Liver (tissue), 9 donors: Measurements from ENCODE around the gene EXOC2. TPM values are rescaled to one million over a fixed set of nuclear protein-coding genes. Genes with fewer than 3 reads are reported as not detected.

Source experiments
- DNase-seq: peaks from one replicate; pipeline ENCODE4 v3.0.0-alpha.2; 2017; ENCODE audit warnings: low spot score
- H3K27ac ChIP-seq, 2 donors: one replicate each; pipeline ENCODE4 v1.7.0; 2013; ENCODE audit warnings: inconsistent platforms in 2 of 2, low read length in 2 of 2, control low read depth in 1 of 2, low read depth in 1 of 2, mild to moderate bottlenecking in 1 of 2
- H3K27me3 ChIP-seq, 4 donors: one replicate each; pipeline versions ENCODE4 v1.6.1 to v1.7.0; 2013; ENCODE audit warnings: low read length in 3 of 4, inconsistent platforms in 1 of 4, mild to moderate bottlenecking in 1 of 4, moderate library complexity in 1 of 4; ENCODE audit not compliant: control insufficient read depth in 4 of 4, insufficient read depth in 4 of 4
- H3K36me3 ChIP-seq, 4 donors: one replicate each; pipeline versions ENCODE4 v1.6.1 to v1.7.0; 2013; ENCODE audit warnings: low read length in 3 of 4, mild to moderate bottlenecking in 3 of 4, low read depth in 1 of 4, moderate library complexity in 1 of 4; ENCODE audit not compliant: control insufficient read depth in 4 of 4, insufficient read depth in 3 of 4
- H3K4me1 ChIP-seq, 4 donors: one replicate each; pipeline versions ENCODE4 v1.6.1 to v1.7.0; 2013; ENCODE audit warnings: low read length in 3 of 4, mild to moderate bottlenecking in 3 of 4, moderate library complexity in 1 of 4; ENCODE audit not compliant: control insufficient read depth in 4 of 4, insufficient read depth in 4 of 4
- H3K4me3 ChIP-seq, 3 donors: one replicate each; pipeline versions ENCODE4 v1.6.1 to v1.7.0; 2013; ENCODE audit warnings: low read length in 3 of 3, control low read depth in 1 of 3, low read depth in 1 of 3, mild to moderate bottlenecking in 1 of 3
- H3K9ac ChIP-seq, 2 donors: one replicate each; pipeline ENCODE4 v1.7.0; 2013; ENCODE audit warnings: low read length in 2 of 2, mild to moderate bottlenecking in 2 of 2, moderate library complexity in 2 of 2, control low read depth in 1 of 2, low read depth in 1 of 2
- H3K9me3 ChIP-seq, 4 donors: one replicate each; pipeline versions ENCODE4 v1.6.1 to v1.7.0; 2013; ENCODE audit warnings: low read length in 3 of 4; ENCODE audit not compliant: control insufficient read depth in 4 of 4
- ATF3 ChIP-seq: IDR thresholded peaks from 2 replicates; pipeline ENCODE4 v1.6.1; 2016; ENCODE audit warnings: antibody characterized with exemption
- CTCF ChIP-seq: fragments of 150-350 bp; IDR thresholded peaks from 2 replicates; pipeline ENCODE4 v1.5.1; 2017; ENCODE audit warnings: improper control_type of control experiment, low read depth, low read length; ENCODE audit not compliant: missing input control
- EGR1 ChIP-seq, 2 donors: IDR thresholded peaks; 2 replicates each; pipeline ENCODE4 v1.6.1; 2016 to 2018; ENCODE audit warnings: antibody characterized with exemption in 2 of 2, low read depth in 2 of 2
- FOXA1 ChIP-seq: IDR thresholded peaks from 2 replicates; pipeline ENCODE4 v1.6.1; 2016; ENCODE audit warnings: antibody characterized with exemption
- FOXA2 ChIP-seq: IDR thresholded peaks from 2 replicates; pipeline ENCODE4 v1.6.1; 2016; ENCODE audit warnings: antibody characterized with exemption
- GABPA ChIP-seq, 2 donors: IDR thresholded peaks in 1 of 2; conservative IDR thresholded peaks in 1 of 2; 2 replicates each; pipeline ENCODE4 v1.6.1; 2016; ENCODE audit warnings: antibody characterized with exemption in 2 of 2, mild to moderate bottlenecking in 1 of 2, moderate library complexity in 1 of 2
- HNF4A ChIP-seq, 2 donors: conservative IDR thresholded peaks; 2 replicates each; pipeline ENCODE4 v1.6.1; 2016; ENCODE audit warnings: antibody characterized with exemption in 2 of 2, mild to moderate bottlenecking in 2 of 2
- HNF4G ChIP-seq: IDR thresholded peaks from 2 replicates; pipeline ENCODE4 v1.6.1; 2016; ENCODE audit warnings: antibody characterized with exemption
- JUND ChIP-seq, 2 donors: IDR thresholded peaks; 2 replicates each; pipeline ENCODE4 v1.6.1; 2016; ENCODE audit warnings: antibody characterized with exemption in 2 of 2
- MAX ChIP-seq: IDR thresholded peaks from 2 replicates; pipeline ENCODE4 v1.6.1; 2016; ENCODE audit warnings: antibody characterized with exemption
- NR2F2 ChIP-seq: IDR thresholded peaks from 2 replicates; pipeline ENCODE4 v1.6.1; 2016; ENCODE audit warnings: antibody characterized with exemption
- RAD21 ChIP-seq, 2 donors: IDR thresholded peaks; 2 replicates each; pipeline ENCODE4 v1.6.1; 2016; ENCODE audit warnings: antibody characterized with exemption in 2 of 2, mild to moderate bottlenecking in 2 of 2
- REST ChIP-seq: IDR thresholded peaks from 2 replicates; pipeline ENCODE4 v1.6.1; 2016; ENCODE audit warnings: antibody characterized with exemption, mild to moderate bottlenecking
- RXRA ChIP-seq, 2 donors: IDR thresholded peaks; 2 replicates each; pipeline ENCODE4 v1.6.1; 2017 to 2018; ENCODE audit warnings: antibody characterized with exemption in 2 of 2, mild to moderate bottlenecking in 1 of 2
- SP1 ChIP-seq: IDR thresholded peaks from 2 replicates; pipeline ENCODE4 v1.6.1; 2018; ENCODE audit warnings: antibody characterized with exemption, mild to moderate bottlenecking
- YY1 ChIP-seq: IDR thresholded peaks from 2 replicates; pipeline ENCODE4 v1.6.1; 2016; ENCODE audit warnings: antibody characterized with exemption, mild to moderate bottlenecking
- ZBTB33 ChIP-seq: IDR thresholded peaks from 2 replicates; pipeline ENCODE4 v1.6.1; 2016; ENCODE audit warnings: antibody characterized with exemption
- WGBS: extraction: QIAGEN DNeasy Blood & Tissue Kit; methylation state at CpG from one replicate; pipeline ENCODE4 v1.1.7; 2013; 5-methylcytosine and 5-hydroxymethylcytosine counted together
- polyA plus RNA-seq, 2 donors: library from polyadenylated mRNA; stranded (reverse) in 1 of 2; unstranded in 1 of 2; fragments of 200-250 nt in 1 of 2; fragments of >200 nt in 1 of 2; fragmentation: Nextera tagmentation in 1 of 2; extraction: Ambion mirVana in 1 of 2; gene quantifications; one replicate each; pipeline versions ENCODE4 v1.2.1 to v1.2.3, GENCODE V29; 2013 to 2015
- total RNA-seq, 2 donors: library from RNA; depleted of rRNA; stranded (reverse); fragments of >200 nt; gene quantifications; one replicate each; pipeline ENCODE4 v1.2.3, GENCODE V29; 2014
- donor health status: healthy.
- donor health status: healthy.
- donor health status: healthy.
- donor health status: healthy.
- donor health status: healthy.

EXOC2 gene
- total and polyA plus RNA-seq, 4 donors: 6.7 to 15.3 (median 9.2) TPM

- no peak for TF ChIP-seq SP1
- no peak for TF ChIP-seq FOXA2
- no peak for TF ChIP-seq RXRA (IDR thresholded peaks at IDR 0.05)
- no peak for TF ChIP-seq NR2F2
- no peak for TF ChIP-seq CTCF
- no peak for TF ChIP-seq JUND (IDR thresholded peaks at IDR 0.05)
- TF ChIP-seq MAX: no peak
- TF ChIP-seq ATF3: no peak
- TF ChIP-seq REST: no peak
- TF ChIP-seq RAD21 (IDR thresholded peaks at IDR 0.05): no peak
- TF ChIP-seq YY1: no peak
- TF ChIP-seq GABPA (IDR thresholded peaks at IDR 0.05 in 1 of 2, conservative IDR thresholded peaks at IDR 0.05 in 1 of 2): no peak
- no peak for TF ChIP-seq ZBTB33
- no peak for TF ChIP-seq FOXA1
- TF ChIP-seq EGR1 (IDR thresholded peaks at IDR 0.05; ENCODE audit: low read depth in 2 of 2): no peak
- Histone ChIP-seq H3K9ac (no peak overlapping the region), H3K27ac (no peak overlapping the region), H3K9me3 (peaks cover 0 to 3% (median 0%) of the 10 kb centered on the region in 4 donors), H3K4me1 (no peaks in the 10 kb centered on the region), H3K4me3 (no peak overlapping the region), H3K36me3 (peaks cover 0 to 6% (median 2%) of the 10 kb centered on the region in 4 donors), H3K27me3 (no peaks in the 10 kb centered on the region)
- WGBS: 94% methylated on average over 4 of the region's 4 CpGs
- DNase-seq: no peak
These were observed 38.8 kb downstream of the EXOC2 start for GRCh38 chr6:654136-654535.

GRCh38 chr6:652865-653264 is 40.1 kb downstream of the EXOC2 start:
- Histone ChIP-seq H3K36me3 (peaks cover 0 to 6% (median 2%) of the 10 kb centered on the region in 4 donors), H3K27ac (no peak overlapping the region), H3K4me1 (no peaks in the 10 kb centered on the region), H3K27me3 (no peaks in the 10 kb centered on the region), H3K9ac (no peak overlapping the region), H3K9me3 (peaks cover 0 to 3% (median 0%) of the 10 kb centered on the region in 4 donors), H3K4me3 (no peak overlapping the region)
- no peak for DNase-seq
- 96% methylated on average over 3 of the region's 3 CpGs for WGBS
- no peak for TF ChIP-seq HNF4A (conservative IDR thresholded peaks at IDR 0.05)
- TF ChIP-seq REST: no peak
- TF ChIP-seq NR2F2: no peak
- no peak for TF ChIP-seq ATF3
- TF ChIP-seq FOXA1: no peak
- no peak for TF ChIP-seq SP1
- no peak for TF ChIP-seq RAD21 (IDR thresholded peaks at IDR 0.05)
- TF ChIP-seq GABPA (IDR thresholded peaks at IDR 0.05 in 1 of 2, conservative IDR thresholded peaks at IDR 0.05 in 1 of 2): no peak
- TF ChIP-seq RXRA (IDR thresholded peaks at IDR 0.05): no peak
- no peak for TF ChIP-seq YY1
- TF ChIP-seq MAX: no peak
- no peak for TF ChIP-seq HNF4G
